SHP77 (cell line): ENCODE data around the gene SAXO1.
"Not testable (repeated sequence)": the region's sequence is repeated elsewhere in the genome, so short reads cannot be mapped to it uniquely, and the experiment has no call there.

ENCODE experiments used
- DNase-seq, 2 experiments: peaks; one replicate each; lab custom pipeline; 2025; lab: John Stamatoyannopoulos, UW

The SAXO1 gene

DNA sequence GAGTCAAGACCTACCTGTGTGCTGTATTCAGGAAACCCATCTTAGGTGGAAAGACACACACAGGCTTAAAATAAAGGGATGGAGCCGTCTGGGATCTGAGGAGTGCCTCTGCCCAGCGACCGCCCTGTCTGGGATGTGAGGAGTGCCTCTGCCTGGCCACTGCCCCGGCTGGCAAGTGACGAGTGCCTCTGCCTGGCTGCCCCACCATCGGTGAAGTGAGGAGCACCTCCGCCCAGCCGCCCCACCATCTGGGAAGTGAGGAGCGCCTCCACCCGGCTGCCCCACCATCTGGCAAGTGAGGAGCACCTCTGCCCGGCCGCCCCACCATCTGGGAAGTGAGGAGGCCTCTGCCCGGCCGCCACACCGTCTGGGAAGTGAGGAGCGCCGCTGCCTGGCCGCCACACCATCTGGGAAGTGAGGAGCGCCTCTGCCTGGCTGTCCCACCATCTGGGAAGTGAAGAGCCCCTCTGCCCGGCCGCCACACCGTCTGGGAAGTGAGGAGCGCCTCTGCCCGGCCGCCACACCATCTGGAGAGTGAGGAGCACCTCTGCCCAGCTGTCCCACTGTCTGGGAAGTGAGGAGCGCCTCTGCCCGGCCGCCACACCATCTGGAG is 33.7 kb downstream of the SAXO1 start:
- no peak for DNase-seq

DNA sequence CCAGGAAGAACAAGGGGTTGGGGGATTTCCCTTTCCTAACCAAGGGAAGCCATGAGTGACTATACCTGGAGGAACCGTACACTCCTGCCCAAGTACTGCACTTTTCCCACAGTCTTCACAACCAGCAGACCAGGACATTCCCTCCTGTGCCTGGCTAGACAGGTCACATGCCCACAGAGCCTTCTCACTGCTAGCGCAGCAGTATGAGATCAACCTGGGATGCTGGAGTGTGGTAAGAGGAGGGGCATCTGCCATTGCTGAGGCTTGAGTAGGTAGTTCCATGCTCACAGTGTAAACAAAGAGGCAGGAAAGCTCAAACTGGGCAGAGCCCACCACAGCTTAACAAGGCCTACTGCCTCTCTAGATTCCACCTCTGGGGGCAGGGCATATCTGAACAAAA is 35.9 kb downstream of the SAXO1 start:
- no peak for DNase-seq

DNA sequence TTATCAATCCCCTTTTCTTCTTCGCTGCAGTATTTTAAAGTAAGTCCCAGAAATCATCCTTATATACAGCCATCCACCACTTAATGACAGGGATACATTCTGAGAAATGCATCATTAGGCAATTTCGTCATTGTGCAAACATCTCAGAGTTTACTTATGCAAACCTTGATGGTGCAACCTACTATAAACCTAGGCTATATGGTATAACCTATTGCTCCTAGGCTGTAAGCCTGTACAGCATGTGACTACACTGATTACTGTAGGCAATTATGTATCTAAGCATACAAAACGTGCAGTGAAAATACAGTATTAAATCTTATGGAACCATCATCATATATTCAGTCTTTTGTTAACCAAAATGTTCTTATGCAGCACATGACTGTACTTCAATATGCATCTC is 36.8 kb downstream of the SAXO1 start:
- no peak for DNase-seq

DNA sequence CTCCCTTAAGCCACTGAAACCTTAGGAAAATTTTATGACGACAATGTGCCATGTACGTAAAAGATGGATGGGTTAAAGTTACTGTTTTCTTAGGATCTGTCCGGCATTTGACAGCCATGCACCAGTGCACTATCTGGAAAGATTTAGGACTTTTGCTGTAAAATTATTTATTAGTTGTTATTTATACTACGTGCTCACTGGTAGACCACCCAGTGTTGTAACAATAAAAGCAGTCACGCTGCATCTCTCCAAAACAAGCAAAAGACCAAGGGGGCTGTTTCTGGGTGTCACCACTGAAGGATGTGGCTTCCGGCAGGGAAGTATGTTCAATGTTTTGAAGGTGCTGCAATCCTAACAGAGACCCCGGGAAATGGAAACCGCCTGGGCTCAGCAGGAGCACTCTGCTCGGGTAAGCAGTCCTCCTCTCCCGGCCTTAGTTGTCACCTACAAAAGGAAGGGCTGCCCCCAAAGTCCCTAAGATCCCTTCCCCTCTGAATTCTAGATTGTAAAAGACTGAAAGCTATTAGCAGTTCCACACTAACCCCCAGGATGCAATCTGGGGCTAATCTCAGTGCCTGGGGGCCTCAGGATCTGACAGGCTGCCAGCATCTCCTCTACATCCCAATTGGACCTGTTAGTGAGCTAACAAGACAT is 38.6 kb downstream of the SAXO1 start:
- no peak for DNase-seq

DNA sequence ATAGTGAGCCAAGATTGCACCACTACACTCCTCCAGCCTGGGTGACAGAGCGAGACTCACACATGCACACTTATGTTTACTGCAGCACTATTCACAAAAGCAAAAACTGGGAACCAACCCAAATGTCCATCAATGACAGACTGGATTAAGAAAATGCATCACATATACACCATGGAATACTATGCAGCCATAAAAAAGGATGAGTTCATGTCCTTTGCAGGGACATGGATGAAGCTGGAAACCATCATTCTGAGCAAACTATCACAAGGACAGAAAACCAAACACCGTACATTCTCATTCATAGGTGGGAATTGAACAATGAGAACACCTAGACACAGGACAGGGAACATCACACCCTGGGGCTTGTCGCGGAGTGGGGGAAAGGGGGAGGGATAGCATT is 41.8 kb downstream of the SAXO1 start:
- DNase-seq, result not testable (repeated sequence)

DNA sequence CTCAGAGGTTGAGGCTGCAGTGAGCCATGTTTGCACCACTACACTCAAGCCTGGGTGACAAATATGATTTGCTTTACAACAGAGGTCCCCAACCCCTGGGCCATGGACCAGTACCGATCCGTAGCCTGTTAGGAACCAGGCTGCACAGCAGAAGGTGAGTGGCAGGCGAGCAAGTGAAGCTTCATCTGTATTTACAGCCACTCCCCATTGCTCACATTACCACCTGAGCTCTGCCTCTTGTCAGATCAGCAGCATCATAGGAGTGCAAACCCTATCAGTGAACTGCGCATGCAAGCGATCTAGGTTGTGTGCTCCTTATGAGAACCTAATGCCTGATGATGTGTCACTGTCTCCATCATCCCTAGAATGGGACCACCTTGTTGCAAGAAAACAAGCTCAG is 42.5 kb downstream of the SAXO1 start:
- no peak for DNase-seq

DNA sequence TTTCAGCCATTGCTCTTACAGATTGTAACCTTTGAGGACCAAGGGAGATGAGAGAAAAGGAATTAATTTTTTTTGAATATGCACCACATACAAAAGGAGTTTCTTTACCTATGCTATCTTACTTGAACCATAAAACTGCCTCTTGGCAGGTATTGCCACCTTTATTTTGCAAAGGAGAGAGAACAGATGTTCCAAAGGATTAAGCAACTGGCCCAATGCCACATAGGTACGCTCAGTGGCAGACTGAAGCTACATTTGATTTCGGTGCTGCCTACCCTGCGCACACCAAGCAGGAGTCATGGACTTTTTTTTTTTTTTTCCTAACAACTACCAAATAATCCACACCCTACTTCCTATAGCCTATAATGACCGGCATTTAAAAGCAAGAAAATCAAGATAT is 43.1 kb downstream of the SAXO1 start:
- DNase-seq, result no peak

DNA sequence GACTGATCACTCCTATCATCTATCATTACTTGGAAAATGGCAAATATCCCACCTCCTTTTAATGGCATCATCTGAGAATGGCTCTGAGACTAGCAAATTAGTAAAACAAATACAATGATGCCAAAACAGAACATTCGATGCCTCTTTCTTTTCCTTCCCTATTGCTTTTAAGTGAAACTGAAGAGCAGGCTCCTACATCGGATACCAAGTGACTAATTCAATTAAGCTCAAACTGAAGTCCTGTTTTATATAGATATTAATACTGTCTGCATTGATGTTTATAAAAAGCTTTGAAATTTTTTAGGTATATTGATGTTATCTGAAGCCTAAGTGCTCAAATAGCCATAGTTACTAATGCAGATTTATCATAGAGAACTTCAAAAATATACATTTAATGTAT is 43.9 kb downstream of the SAXO1 start:
- no peak for DNase-seq

DNA sequence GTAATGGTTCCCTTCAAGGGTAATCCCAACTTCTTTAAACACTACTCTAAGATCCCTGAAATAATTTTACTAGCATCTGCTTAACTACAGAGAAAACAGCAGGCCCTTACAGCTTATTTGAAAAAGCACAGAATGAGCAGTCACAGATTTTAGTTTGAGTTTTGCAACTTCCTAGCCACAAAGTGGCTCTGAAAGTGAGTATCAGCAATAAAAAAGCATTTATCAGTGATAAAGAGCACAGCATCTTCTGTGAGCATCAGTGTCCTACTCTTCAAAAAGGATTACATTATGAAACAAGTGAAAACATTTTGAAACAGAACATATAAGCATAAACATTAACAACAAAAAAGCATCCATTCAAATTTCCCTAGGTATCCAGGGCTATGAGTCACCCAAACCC is 45.0 kb downstream of the SAXO1 start:
- no peak for DNase-seq

DNA sequence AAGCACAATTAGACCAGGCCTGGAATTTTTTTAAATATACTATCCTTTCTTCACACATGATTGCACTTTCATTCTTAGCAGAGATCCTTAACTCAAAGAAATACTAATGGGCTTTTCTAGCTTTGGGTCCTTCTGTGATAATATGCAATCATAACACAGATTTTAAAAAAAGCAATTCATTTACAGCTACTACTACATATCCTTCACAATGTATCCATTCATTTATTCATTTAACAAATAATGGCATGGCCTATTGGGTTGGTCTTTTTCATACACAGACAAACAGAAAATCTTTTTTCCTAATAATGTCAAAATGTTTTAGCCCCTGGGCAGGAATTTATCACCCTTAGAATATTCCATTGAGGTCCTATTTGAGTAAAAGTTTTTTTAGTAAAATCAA is 47.0 kb downstream of the SAXO1 start:
- DNase-seq, result no peak

DNA sequence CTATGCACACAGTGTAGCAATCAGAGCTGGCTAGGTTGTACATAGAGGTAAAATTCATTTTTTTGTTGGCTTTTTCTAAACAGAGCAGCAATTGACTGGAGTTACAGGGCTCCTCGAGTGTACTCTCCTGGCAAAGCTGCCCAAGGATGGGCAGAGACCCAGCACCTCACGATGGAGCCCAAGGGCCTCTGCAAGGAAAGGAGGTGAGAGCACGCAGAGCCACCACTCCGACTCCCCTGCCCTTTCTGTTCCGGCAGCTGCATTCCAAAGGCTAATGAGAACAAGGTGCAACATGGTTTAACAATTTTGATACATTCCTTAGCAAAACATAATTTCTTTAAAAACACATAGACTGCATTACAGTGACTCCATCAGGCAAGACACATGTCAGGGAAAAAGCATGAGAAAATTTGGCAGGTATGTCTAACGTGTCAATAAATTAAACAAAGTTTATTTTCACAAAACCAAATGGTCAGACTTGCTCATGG is 47.5 kb downstream of the SAXO1 start:
- no peak for DNase-seq

DNA sequence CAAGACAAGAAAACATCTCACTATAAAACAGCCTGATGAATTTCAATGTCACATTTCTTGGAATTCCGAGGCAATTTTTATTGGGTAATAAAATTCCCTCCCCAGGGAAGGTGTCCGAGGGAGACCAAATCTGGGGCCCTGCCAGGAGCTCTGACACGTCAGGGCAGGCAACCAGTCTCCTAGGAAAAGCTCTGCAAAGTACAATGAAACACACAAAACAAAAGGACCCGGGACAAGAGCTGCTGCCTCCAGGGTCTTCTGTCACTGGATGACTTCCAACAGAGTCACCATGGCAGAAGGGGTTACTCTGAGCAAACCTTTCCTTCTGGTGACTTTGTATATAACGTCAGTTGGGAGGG is 50.8 kb downstream of the SAXO1 start:
- no peak for DNase-seq

DNA sequence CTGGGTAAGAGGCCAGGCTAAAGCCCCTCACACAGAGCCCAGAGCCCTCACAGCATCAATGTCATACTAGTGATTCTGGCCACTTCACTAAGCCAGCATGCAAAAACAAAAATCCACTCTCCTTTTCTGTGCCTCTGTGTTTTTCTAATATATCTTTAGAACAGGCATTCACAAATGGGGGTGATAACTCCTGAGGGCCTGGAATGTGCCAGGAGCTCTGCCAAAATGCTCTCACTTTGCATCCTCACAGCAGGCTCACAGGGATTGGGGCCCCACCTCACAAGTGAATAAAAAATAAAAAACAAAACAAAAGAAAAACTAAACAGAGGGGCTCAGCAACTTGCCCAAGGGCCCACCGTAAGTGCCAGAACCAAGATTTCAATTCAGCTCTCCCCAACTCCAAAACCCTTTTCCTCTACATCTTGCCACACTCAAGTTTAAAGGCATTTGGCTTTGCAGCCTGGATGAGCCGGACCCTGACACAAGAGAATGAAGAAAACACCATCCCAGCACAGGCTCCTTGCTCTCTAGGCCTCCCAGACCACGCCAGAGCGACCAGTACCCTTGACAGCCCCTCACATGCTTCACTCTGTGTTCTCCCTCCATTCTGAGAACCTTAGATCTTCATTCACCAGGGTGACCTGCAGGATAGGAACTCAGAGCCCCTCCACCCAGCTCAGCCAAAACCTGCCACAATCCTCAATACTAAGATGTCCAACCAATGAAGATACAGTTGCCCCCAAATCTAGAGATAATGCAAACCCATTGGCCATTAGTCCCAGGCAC is 51.3 kb downstream of the SAXO1 start:
- no peak for DNase-seq

DNA sequence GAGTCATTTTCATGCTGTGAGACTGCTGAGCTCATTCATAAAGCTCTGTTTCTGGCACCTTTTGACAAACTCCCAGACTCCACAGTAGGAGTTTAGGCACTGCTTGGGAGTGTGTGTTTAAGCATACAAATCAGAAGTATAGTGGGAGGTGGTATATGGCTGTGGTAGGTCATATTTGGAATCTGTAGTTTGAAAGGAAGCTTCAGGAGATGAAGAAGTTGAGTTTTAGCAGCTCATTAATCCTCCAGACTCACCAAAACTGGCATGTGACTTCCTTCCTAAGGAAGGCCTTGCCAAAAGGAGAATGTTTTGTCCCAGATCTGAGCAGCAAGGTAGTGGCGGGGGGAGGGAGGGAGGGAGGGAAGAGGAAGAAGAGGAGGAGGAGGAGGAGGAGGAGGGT is 52.8 kb downstream of the SAXO1 start:
- no peak for DNase-seq

DNA sequence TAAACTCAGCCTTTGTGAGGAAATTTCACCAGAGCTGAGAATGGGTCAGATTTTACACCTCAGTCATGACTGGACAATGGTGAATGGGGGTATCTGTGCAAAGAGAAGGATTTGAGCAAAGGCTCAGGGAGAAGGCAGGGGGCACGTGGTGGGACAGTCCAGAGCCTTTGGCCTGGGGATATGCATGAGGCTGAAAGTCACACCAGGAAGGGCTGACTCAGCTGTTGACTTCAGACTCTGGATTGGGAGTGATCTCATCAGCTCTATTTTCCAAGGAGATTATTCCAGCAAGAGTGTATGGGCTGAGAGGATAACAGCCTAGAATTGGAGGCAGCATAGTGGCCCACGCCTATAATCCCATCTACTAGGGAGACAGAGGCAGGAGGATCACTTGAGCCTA is 53.6 kb downstream of the SAXO1 start:
- DNase-seq, result no peak

DNA sequence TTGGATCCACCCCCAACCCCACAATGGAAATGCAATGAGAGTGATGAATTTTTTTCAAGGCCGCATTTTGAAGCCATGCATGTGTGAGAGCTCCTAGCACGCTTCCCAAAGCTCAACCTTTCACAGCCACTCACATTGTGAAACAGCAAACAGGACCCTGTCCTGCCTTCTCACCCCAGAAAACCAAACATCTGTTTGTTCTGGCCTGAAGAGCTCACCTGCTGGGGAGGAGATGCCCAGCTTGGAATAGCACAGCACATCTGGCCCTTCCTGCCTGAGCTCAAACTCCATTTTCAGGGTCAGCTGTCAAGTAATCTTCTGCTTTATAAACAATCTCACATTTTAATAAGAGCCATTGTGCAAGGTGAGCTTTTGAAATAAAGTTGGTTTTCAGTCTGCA is 54.8 kb downstream of the SAXO1 start:
- no peak for DNase-seq

DNA sequence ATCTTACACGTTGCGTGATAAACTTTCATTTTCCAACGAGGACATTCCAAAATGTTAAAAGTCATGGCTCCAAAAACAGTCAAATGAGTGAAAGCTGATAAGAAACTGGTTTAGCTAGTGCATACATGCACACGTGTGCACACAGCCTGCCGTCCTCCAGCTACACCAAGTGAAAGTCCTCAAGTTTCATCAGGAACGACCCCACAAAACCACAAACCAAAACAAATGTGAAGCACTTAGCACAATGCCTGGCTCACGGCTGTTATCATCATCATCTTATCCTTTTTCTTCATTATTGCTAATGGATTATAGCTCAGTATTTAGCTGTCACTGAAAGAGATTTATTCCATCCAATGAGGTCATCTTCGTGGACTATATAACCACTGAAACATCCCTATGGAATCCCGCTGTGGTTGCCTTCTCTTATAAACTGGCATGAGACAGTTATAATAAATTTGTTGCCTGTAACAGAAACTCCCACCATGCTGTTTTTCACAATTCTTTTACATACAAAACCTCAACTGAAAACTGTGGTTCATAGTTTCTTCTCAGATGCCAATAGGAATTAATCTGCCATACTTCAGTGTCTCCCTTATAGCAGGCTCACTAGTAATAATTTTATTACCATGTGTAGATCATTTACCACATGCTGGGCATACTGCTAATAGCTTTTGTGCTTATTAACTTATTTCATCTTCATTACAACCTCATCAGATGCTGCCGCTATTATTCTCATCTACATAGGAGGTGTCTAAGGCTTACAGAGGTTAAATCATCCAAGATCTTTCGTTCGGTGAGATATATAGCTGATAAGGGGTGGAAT is 56.1 kb downstream of the SAXO1 start:
- no peak for DNase-seq

DNA sequence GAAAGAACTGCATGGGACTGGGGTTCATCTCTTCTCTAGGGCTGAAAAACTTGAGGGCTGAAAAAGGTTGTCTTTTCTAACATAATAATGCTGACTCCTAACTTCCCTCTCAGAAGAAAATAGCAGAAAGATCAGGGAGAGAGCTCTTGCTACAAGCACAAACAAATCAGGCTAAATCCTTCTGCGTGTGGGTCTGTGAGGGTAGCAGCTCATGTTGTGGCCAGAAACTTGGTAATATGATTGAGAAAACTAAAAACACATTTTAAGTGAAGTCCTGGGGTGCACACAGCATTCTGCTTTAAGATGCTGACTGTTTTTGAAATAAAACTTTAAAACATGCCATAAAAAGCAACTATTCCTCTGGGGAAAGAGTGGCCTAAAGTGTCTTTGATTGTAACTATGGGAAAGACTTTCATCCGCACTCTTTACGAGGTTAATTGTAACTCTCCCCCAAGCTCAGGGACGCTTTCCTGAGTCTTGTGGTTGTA is 56.7 kb downstream of the SAXO1 start:
- no peak for DNase-seq

DNA sequence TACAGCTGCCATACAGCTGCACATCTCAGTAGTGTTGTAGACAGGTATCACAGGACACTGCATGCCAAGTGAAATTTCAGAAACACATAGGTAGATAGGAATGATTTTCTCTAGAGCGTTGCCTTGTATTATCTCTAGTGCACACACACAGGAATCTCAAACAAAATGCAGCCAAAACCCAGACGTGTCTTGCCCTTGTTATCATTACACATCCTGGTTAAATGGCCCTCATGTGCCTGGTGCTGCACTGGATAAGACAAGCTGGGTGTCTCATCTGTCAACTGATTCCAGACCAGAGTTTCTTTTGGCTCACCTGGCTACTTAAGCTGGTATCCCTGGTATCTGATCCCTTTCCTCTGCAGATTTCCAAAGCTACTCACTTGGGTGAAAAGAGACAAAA is 59.7 kb downstream of the SAXO1 start:
- no peak for DNase-seq

DNA sequence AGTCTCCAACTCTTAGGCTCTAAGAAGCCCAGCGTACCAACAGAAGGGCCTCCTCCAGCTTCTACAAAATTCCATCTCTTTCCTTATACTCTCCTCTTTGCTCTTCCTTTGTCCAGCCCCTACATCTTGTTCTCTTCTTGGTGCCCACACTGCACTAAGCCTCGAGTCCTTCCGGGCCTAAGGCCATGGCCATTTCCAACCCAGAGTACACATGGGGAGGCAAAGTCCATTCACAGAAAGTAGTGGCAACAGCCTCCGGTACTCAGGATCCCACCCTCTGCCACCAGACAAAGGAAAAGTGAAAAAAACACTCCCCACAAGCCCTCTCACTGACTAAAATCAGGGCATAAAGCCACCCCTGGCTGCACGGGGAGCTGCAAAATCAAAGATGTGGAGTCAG is 60.3 kb downstream of the SAXO1 start:
- DNase-seq, result no peak

DNA sequence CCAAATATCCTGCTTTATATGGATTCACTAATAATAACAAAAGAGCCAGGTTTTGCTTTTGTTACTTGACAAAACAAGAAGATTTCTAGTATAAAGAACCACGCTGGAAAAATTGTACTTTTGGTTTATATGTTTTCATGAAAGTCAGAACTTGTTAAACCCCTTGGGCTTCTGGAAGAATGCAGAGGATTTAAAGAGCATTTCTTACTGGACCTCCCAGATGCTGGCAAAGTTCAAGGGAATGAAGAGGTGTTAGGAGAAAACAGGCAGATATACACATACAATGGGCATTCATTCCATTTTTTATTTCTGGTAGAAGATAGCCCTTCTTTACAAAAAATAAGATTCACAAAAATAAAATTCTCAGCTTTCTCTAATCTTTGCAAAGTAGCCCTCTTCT is 61.1 kb downstream of the SAXO1 start:
- DNase-seq, result no peak

DNA sequence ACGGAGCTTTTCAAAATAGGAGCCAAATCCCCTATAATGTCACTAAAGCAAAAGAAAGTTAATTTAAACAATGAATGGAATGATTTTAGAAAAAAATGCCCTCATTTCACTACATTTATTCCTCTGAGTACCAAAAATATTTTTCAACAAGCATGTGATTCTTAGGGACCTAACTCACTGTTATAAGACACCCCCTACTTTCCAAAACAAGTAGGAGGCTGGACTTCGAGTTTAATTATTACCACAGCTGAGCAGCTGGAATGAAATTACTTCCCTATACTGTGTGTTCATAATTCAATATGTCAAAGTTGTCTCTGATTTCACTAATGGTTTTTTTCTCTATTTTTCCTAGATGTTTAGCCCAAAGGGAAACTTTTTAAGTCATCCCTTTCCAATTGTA is 61.6 kb downstream of the SAXO1 start:
- DNase-seq, result no peak
